ENCODE measurements around the gene PRKCZ.

The PRKCZ gene

DNA sequence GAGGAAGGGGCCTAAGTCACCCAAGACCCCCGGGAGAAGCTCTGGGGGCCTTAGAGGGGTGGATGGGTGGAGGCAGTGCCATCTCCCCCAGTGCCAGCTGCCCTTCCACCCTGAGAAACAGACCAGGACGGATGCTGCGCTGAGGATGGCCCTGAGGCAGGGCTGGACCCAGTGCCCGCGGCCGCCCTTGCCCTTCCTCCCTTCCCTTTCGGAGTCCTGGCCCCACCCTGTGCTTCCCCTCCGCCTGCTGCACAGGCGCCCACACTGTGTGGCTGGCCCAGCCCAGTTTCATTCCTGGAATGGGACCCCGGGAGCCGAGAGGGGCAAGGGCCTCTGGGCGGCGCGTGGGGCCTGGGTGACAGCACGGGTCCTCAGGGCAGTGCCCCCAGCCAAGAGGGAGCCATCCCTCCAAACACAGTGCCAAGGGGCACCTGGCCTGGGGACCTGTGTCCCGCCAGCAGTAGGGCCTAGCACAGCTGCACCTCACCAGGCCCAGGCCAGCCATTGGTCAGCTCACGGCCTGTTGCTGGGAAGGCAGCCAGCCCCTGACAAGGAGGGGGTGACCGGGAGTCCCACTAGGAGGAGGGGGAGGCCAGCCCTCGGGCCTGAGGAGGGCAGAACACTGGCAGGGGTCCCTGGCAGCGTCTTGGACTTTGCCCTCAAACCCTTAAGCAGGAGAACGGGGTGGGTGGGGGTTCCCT, 164.5 kb downstream of the PRKCZ start:
- DNase-seq: no peak

- no peak for DNase-seq
Measured at GRCh38 chr1:2215329-2215728, 165.1 kb downstream of the PRKCZ start.

- no peak for DNase-seq
Measured at GRCh38 chr1:2215909-2216766, 165.9 kb downstream of the PRKCZ start.

GRCh38 chr1:2216767-2217058, 166.5 kb downstream of the PRKCZ start:
- no peak for DNase-seq

GRCh38 chr1:2221271-2221670, 171.1 kb downstream of the PRKCZ start:
- no peak for DNase-seq

- no peak for DNase-seq
Measured at GRCh38 chr1:2224170-2224584, 174.0 kb downstream of the PRKCZ start.

GRCh38 chr1:2224631-2225428, 174.6 kb downstream of the PRKCZ start:
- DNase-seq: no peak

GRCh38 chr1:2226525-2227345, 176.5 kb downstream of the PRKCZ start:
- no peak for DNase-seq

DNA sequence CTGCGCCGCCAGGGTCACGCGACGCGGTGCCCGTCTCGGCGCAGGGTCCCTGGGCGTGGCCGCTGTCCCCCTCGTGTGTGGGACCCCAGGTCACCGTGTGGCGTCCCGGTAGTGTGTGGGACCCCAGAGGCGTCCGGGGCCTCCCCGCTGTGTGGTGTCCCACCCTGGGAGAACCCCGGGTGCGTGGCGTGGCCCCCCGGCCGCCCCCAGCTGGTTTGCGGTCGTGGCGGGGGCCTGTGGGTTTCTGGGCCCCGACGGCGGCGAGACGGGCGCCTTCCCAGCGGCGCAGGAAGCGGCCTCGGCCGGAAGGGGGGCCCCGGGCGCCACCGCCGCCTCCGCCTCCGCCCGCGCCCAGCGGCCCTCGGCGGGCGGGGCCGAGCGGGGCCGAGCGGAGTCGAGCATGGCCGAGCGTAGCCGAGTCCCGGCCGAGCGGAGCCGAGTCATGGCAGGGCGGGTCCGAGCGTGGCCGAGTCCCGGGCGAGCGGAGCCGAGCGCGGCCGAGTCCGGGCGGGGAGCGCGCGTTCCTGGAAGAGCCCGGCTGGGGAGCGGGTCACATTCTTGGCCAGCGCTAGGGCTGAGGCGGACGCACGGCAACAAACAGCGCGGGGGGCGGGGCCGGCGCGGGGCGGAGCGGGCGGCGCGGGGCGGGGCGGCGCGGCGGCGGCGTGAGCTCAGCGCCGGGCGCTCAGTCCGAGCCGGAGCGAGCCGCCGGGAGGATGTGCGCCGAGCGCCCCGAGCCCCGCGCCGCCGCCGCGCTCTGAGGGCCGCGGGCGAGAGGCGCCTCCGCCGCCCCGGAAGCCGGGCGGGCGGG, 177.3 kb downstream of the PRKCZ start:
- peak; percentile 91 to 99 (median 97) for DNase-seq

GRCh38 chr1:2228157-2228594, 178.0 kb downstream of the PRKCZ start, which contains the start of gene SKI:
TSS of gene SKI (plus strand) at chr1:2228319. CDS start at chr1:2228767, 448 bp downstream.
- no peak for DNase-seq

GRCh38 chr1:2228694-2229036, 178.5 kb downstream of the PRKCZ start:
- DNase-seq: peak in 2 of 3 experiments; percentile 48 to 71

DNA sequence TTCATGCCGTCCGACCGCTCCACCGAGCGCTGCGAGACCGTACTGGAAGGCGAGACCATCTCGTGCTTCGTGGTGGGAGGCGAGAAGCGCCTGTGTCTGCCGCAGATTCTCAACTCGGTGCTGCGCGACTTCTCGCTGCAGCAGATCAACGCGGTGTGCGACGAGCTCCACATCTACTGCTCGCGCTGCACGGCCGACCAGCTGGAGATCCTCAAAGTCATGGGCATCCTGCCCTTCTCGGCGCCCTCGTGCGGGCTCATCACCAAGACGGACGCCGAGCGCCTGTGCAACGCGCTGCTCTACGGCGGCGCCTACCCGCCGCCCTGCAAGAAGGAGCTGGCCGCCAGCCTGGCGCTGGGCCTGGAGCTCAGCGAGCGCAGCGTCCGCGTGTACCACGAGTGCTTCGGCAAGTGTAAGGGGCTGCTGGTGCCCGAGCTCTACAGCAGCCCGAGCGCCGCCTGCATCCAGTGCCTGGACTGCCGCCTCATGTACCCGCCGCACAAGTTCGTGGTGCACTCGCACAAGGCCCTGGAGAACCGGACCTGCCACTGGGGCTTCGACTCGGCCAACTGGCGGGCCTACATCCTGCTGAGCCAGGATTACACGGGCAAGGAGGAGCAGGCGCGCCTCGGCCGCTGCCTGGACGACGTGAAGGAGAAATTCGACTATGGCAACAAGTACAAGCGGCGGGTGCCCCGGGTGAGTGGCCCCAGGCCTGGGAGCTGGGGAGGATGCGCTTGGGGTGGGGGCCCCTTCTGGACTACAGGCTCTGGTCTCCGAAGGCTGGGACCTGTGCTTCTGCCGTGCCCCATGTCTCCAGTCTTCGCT, 179.0 kb downstream of the PRKCZ start:
- peak; percentile 71 to 78 (median 77) for DNase-seq

GRCh38 chr1:2229911-2230731, 179.9 kb downstream of the PRKCZ start:
- DNase-seq: peak in 1 of 3 experiments; percentile 33

DNA sequence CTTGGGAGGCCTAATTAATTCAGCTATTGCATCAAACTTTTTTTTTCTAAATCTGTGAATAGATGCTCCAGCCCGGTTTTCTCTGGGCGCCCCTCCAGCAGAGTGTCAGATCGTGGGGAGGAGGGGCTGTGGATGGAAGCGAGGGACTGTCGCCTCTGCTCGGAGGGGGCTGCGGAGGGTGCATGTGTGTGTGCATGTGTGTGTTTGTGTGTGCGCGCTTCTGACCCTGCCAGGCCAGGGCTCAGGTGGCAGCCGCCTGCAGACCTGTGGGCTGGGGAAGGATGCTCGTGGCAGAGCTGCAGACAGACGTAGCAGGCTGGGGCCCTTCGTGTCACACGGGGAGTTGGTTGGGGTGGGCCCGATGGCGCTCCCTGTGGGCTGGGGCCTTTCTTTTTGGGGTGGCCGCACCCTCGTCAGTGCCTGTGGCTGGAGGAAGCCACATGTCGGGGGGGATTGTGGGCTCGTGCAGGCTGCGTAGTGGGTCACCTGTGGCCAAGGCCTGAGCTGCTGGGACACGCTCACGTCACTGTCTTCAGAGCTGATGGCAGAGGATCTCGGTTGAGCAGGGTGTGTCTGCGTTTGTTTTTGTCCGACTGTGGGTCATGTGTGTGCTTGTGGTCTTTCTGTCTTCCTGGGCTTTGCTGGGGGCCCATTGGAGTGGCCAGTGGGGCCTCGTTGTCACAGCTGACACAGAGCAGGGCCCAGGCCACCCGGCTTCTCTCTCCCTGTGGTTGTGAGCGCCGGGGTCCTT, 180.7 kb downstream of the PRKCZ start:
- peak in 1 of 3 experiments; percentile 28 for DNase-seq

DNA sequence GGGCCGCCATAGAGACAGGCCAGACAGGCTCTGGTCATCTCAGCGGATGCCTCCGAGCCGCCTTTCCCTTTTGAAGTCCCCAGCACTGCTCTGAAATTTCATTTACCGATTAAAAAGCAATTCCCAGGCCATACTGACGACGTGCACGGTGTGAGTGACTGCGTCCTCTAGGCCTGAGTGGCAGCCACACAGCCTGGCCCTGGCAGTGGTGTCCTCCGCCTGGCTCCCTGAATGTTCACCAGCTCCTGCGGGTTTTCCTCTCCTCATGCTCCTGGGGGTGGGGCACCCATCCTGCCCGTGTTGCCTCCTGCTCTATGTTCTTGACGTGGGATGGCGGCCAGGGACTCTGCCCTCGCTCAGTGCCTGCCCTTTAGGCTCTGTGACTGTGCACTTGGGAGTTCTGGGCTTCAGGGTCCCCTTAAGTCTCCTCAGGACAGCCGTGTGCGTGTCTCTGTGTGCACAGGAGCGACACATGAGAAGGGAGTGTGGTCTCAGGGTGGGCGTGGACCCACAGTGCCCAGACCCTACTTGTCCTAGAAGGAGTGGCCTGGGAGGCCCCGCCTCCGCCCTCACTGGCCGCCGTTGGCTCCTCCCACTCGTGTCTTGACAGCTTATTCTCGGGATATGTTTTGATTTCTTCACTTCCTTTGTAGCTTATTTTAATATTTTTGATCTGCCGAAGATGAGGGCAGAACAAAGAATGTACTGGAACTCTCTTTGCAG, 181.5 kb downstream of the PRKCZ start:
- peak in 2 of 3 experiments; percentile 26 to 27 for DNase-seq

GRCh38 chr1:2232255-2232915, 182.2 kb downstream of the PRKCZ start:
- DNase-seq: no peak

GRCh38 chr1:2232916-2233438, 182.8 kb downstream of the PRKCZ start:
- DNase-seq: no peak
